ENCODE measurements around the gene FYB1.
A peak's percentile ranks its signal among the peaks of the same experiment; 100 is the strongest.

The FYB1 gene

GRCh38 chr5:39157701-39158100 is 61.7 kb downstream of the FYB1 start:
- no peak for DNase-seq

GRCh38 chr5:39156082-39156481 is 63.3 kb downstream of the FYB1 start:
- DNase-seq, result no peak

GRCh38 chr5:39151745-39152144 is 67.6 kb downstream of the FYB1 start:
- no peak for DNase-seq

GRCh38 chr5:39149966-39150365 is 69.4 kb downstream of the FYB1 start:
- no peak for DNase-seq

GRCh38 chr5:39148983-39149534 is 70.3 kb downstream of the FYB1 start:
- peak in 2 of 5 experiments; percentile 13 to 49 for DNase-seq

GRCh38 chr5:39146831-39147540 is 72.4 kb downstream of the FYB1 start:
- no peak for DNase-seq

- DNase-seq, result no peak
Observed at GRCh38 chr5:39143151-39143860, 76.1 kb downstream of the FYB1 start.

- no peak for DNase-seq
Observed at GRCh38 chr5:39140558-39141168, 78.7 kb downstream of the FYB1 start.

GRCh38 chr5:39138892-39139291 is 80.5 kb downstream of the FYB1 start:
- DNase-seq, result no peak

- no peak for DNase-seq
Observed at GRCh38 chr5:39137819-39138451, 81.4 kb downstream of the FYB1 start.

- DNase-seq, result no peak
Observed at GRCh38 chr5:39137391-39137790, 82.0 kb downstream of the FYB1 start.

- DNase-seq, result no peak
Observed at GRCh38 chr5:39132792-39133191, 86.6 kb downstream of the FYB1 start.

- no peak for DNase-seq
Observed at GRCh38 chr5:39132128-39132447, 87.3 kb downstream of the FYB1 start.

GRCh38 chr5:39131210-39132127 is 87.9 kb downstream of the FYB1 start:
- no peak for DNase-seq

GRCh38 chr5:39130716-39131115 is 88.6 kb downstream of the FYB1 start:
- DNase-seq, result no peak

GRCh38 chr5:39121922-39122321 is 97.4 kb downstream of the FYB1 start:
- DNase-seq, result no peak

- no peak for DNase-seq
Observed at GRCh38 chr5:39121315-39121714, 98.0 kb downstream of the FYB1 start.

- DNase-seq, result no peak
Observed at GRCh38 chr5:39120052-39120420, 99.3 kb downstream of the FYB1 start.

GRCh38 chr5:39119404-39120051 is 99.8 kb downstream of the FYB1 start:
- no peak for DNase-seq

GRCh38 chr5:39118638-39119037 is 100.7 kb downstream of the FYB1 start:
- DNase-seq, result no peak

- DNase-seq, result no peak
Observed at GRCh38 chr5:39117401-39117800, 102.0 kb downstream of the FYB1 start.
